Measurements from ENCODE around the gene ARID5B.

ARID5B gene

GRCh38 chr10:62056219-62056618 is 154.7 kb downstream of the ARID5B start:
- DNase-seq = no peak

- no peak for DNase-seq
These were observed 155.2 kb downstream of the ARID5B start for GRCh38 chr10:62056698-62057097.

DNA sequence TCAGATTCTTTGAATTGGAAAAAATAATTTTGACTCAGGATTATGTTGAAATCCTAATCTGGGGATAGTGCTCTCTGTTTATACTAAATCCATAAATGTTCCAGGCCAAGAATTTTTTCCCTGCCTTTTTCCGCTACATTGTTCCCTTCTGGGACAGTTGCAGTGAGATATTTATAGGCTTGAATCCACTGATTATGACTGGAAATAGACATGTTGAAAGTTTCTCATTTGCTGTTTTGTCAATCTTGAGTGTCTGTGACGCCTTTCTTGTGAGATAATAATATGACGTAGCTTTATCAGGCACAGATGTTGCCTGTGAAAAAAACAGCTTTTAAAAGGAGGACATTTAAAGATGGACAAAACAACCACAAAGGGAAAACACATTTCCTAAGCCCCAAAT is 155.9 kb downstream of the ARID5B start:
- DNase-seq = no peak

- no peak for DNase-seq
These were observed 156.4 kb downstream of the ARID5B start for GRCh38 chr10:62057850-62058249.

DNA sequence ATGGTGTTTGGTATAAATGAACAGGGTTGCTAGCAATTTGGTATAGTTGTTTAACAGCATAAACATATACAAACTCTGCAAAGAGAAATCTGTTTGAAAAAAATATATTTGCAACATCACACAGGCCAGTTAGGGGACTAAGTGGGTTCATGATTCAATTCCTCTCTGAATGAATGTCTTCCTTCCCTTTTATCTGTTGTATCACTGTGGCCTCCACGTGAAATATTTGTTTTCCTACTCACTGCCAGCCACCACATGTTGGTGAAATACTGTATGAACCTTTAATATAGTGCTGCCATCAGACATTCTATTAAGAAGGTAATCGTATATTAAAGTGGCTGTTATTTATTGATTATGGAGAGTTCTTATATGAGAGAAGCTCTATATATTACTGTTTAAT is 157.0 kb downstream of the ARID5B start:
- DNase-seq = no peak

DNA sequence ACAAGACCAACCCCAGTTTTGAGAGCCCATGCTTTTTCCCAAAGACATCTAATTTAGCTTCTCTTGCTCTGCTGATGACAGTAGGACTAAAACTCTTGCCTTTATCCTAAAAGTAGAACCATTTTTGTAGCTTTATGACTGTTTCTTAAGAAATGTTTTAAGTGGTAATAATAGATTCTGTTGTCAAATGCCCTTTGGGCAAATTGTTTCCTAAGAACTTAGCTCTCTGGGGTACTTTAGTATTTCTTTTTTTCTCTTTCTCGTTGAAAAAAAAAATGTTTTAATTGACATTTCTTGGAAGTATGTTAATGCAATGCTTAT is 157.4 kb downstream of the ARID5B start:
- no peak for DNase-seq

DNA sequence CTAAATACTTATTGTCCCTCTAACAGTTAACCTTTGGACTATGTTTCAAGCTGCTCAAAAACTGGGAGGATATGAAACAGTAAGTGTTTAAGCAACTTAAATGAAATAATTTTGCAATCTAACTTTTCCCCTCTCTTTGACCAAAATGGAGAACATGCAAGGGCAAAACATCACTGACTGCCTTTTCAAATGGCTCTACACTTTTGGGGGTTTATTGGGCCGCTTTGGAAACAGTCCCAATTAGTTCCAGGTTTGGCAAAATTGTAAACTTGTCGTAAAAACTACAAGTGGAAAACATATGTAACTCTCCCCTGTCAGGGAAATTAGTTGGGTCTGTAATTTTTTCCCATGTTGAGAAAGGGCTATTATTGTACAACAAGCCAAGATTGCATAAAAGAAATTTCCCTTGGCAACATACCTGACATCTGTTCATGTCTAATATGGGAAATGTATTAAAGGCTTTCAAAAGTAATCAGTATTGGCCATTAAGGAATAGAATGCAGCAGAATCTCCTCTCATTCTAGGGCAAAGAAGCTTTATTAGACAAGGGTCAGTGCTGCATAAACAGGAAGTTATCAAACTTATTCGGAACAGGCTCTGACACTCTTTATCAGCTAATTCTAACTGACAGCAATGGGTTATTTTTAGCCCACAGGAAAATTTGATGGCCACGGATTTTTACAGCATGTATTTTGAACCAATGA is 157.9 kb downstream of the ARID5B start:
- no peak for DNase-seq

GRCh38 chr10:62062028-62062427 is 160.5 kb downstream of the ARID5B start:
- no peak for DNase-seq

DNA sequence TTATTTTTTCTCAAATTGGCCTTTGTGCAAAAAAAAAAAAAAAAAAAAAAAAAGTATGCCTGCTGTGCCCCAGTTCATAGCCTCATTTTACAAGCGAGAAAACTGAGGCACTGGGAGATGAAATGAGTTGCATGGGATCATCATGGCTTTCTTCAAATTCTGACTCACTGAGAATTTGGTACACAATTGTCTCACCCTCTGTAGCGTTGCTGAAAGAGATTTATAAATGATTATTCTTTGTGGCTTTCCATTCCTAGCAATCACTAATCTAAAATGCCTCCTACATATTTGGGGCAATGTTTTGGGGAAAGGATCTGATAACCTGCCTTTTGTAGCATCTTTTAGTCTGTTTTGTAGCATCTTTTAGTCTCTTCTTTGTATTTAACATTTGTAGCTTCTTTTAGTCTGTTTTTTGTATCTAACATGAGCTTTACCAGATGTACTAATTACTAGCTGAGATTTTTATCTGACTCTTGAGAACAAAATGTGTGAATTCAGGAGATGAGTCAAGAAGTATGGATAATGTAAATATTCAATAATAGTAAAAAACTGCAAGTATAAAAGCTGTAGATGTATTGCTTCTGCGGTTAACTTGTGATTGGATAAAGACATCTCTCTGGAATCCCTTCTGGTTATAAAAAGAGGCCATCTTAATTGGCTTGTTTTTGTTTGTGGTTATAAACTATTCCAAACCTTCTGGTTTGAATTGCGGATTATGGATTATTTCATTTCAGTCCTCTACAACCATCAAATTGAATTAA is 161.4 kb downstream of the ARID5B start:
- no peak for DNase-seq

- DNase-seq = no peak
These were observed 162.4 kb downstream of the ARID5B start for GRCh38 chr10:62063795-62064472.

- no peak for DNase-seq
These were observed 166.1 kb downstream of the ARID5B start for GRCh38 chr10:62067560-62067959.

DNA sequence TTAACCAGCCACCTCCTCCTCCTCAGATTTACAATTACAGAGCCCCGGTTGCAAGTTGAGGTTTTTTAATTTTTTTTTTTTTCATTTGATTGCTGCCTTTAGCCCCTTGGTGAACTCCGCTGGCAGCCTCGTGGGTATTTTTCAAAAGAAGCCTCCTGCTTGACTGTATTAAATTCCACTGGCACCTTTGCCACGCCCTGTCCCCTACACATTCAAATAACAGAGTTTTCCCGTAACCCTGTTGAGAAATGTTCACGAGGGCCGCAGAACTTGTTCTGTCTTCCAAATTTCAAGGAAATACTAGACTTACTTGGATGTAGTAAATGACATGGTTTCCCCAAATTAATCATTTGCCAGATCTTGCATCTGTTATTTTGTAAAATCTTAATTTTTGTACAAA is 167.0 kb downstream of the ARID5B start:
- DNase-seq = no peak

DNA sequence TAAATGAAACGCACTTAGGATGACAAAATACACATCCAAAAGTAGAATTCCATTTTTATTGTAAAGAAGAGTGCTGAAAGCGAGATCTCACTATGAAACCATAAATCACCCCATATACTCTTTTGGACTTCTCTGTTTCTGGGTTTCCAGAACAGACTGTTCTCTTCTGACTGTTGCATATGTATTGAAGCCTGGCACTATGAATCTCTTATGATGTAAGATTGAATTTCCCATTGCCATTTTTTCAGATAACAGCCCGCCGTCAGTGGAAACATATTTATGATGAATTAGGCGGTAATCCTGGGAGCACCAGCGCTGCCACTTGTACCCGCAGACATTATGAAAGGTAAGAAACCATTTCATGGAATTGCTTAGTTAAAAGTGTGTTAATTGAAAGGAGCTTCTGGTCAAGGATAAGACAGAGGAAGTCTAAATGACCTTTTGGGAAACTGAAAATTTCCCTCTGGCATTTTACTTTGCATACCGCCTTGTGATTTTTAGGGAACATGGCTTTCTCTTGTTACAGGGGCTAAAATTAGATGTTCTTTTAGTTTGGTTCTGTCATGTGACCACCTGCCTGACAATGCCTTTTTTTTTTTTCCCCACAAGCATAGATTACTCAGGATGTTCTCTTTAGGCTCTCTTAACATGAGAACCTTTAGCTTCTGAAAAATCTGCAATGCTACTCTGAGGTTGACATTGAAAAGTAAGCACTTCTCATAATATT is 168.1 kb downstream of the ARID5B start:
- DNase-seq = no peak

- DNase-seq = no peak
These were observed 170.4 kb downstream of the ARID5B start for GRCh38 chr10:62071846-62072281.

GRCh38 chr10:62072901-62073300 is 171.4 kb downstream of the ARID5B start:
- DNase-seq = no peak

DNA sequence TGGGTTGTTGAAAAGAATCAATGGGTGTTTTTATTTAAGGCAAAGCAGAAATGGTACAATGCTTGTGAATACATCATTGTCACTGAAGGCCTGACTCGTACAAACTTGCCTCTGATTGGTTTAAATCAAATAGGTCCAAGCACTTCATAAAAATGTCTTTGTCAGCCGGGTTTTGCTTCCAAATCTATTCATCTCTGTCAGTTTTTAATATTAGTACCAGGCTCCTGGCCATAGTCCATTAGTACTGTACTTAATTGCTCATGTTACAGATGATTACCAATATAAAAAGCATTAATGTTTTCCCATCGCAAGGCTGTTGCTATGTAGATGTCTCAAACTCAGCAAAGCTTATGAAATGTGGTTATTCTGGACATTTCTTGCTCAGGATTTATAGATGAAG is 171.9 kb downstream of the ARID5B start:
- no peak for DNase-seq

- DNase-seq = no peak
These were observed 173.9 kb downstream of the ARID5B start for GRCh38 chr10:62075414-62075813.

- no peak for DNase-seq
These were observed 174.4 kb downstream of the ARID5B start for GRCh38 chr10:62075912-62076311.

DNA sequence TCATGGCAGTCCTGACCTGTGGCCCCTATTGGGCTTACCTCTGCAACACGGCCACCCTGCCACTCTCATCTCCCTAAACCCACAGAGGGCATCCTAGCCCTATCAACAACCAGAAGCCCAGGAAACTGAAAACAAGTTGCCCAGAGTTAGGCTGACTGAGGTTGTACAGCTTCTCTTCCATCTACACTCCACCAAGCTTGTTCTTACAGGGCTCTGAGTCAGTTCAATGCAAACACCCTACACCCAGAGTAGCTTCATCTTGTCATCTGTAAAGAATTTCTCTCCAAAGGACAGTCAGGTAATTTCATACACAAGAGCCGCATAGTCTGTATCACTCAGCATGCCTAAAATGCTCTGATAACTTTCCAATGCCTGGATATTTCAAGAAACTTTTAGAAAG is 175.4 kb downstream of the ARID5B start:
- peak; percentile 64 for DNase-seq

DNA sequence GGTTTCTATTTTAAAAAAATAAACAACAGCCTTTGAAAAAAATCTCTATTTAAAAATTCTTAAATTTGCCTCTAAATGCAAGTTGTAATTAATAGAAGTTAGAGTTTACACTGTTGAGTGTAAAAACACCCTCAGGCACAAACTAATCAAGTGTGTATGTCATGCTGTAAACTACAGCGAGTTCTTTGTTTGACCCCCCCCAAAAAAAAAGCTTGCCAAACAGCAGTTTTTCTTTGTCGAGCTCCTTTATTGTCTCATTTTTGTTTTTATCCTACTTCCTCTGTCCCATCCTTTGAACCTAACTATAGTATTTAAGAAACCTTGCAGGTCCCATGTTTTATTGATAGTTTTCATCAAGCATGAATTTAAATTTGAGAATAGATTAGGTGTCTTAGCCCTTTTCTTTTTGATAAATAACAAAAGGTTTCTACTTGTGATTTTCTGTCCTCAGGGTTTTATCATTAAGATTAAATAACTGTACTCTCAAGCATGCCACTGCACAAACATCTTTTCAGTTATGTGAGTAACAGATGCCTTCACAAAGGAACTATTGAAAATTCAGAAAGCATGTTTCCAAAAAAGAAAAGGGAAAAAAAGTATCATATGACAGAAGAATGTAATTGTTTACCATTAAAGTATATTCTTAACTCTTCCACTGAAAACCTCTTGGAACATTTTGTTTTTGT is 176.0 kb downstream of the ARID5B start:
- no peak for DNase-seq

DNA sequence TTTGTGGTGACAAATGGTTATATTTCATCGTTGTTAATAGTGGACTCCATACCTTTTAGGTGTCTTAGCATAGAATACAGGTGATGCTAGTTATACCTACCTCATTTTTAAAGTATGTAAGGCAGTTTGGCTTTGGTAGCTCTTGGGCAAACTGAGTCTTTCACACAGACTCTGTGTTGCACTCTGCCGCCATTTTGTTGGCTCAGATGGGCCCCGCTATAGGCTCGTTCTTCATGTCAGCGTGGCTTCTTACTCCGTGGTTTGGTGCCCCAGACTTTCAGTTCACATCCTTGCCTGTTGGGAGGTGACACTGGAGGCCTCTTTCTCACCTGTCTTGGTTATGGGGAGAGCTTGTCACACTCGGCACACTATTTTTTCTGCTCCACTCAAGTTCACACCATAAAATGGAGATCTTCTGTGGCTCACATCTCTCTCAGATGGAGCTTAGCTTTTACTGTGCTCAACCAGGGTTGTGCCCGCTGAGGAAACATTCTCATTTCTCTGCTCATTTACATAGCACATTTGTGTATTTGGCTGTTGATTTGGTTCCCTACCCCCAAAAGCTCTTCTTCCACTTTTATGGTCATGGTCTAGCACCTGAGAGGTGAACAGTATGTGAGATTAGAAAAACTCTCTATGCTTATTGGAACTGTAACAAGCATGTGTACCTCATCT is 178.5 kb downstream of the ARID5B start:
- no peak for DNase-seq

- DNase-seq = no peak
These were observed 179.4 kb downstream of the ARID5B start for GRCh38 chr10:62080905-62081304.
